ENCODE data around the gene IGF2BP1.
"Not testable (repeated sequence)": the region's sequence is repeated elsewhere in the genome, so short reads cannot be mapped to it uniquely, and the experiment has no call there.

Gene IGF2BP1

GRCh38 chr17:49002766-49003165 lies 5.6 kb downstream of the IGF2BP1 start:
- H3F3A ChIP-seq (ENCODE audit: insufficient read depth, low read length), result no peaks in the 10 kb centered on the region
- H3K9me2 ChIP-seq (replicated peaks; ENCODE audit: insufficient read depth, low read length), result no peaks in the 10 kb centered on the region
- H3K36me3 ChIP-seq (replicated peaks; ENCODE audit: insufficient read depth, low read length), result no peaks in the 10 kb centered on the region
- no peaks in the 10 kb centered on the region for H3K79me2 ChIP-seq (ENCODE audit: low read length)
- H3K9ac ChIP-seq (ENCODE audit: low read length), result no peak overlapping the region
- no peak overlapping the region for H3K27ac ChIP-seq (ENCODE audit: low read length)
- peaks cover 100% of the 10 kb centered on the region for H3K27me3 ChIP-seq (replicated peaks; ENCODE audit: insufficient read depth, low read length)
- no peak for DNase-seq
- no peaks in the 10 kb centered on the region for H3K9me3 ChIP-seq (replicated peaks; ENCODE audit: insufficient read depth, low read length)
- H3K4me3 ChIP-seq (ENCODE audit: low read length), result no peak overlapping the region
- no peaks in the 10 kb centered on the region for H4K20me1 ChIP-seq (ENCODE audit: insufficient read depth, low read length)
- no peak overlapping the region for H2AFZ ChIP-seq (ENCODE audit: low read length)
- no peak overlapping the region for H3K4me2 ChIP-seq (ENCODE audit: low read depth, low read length)
- H3K4me1 ChIP-seq (ENCODE audit: low read length), result no peaks in the 10 kb centered on the region
- TF ChIP-seq EZH2 (optimal IDR thresholded peaks at IDR 0.05; ENCODE audit: low read depth, low read length) (no peak), CTCF (IDR thresholded peaks at IDR 0.05; ENCODE audit: low read length) (no peak), EZH2phosphoT487 (IDR thresholded peaks at IDR 0.05; ENCODE audit: low read length) (no peak)

DNA sequence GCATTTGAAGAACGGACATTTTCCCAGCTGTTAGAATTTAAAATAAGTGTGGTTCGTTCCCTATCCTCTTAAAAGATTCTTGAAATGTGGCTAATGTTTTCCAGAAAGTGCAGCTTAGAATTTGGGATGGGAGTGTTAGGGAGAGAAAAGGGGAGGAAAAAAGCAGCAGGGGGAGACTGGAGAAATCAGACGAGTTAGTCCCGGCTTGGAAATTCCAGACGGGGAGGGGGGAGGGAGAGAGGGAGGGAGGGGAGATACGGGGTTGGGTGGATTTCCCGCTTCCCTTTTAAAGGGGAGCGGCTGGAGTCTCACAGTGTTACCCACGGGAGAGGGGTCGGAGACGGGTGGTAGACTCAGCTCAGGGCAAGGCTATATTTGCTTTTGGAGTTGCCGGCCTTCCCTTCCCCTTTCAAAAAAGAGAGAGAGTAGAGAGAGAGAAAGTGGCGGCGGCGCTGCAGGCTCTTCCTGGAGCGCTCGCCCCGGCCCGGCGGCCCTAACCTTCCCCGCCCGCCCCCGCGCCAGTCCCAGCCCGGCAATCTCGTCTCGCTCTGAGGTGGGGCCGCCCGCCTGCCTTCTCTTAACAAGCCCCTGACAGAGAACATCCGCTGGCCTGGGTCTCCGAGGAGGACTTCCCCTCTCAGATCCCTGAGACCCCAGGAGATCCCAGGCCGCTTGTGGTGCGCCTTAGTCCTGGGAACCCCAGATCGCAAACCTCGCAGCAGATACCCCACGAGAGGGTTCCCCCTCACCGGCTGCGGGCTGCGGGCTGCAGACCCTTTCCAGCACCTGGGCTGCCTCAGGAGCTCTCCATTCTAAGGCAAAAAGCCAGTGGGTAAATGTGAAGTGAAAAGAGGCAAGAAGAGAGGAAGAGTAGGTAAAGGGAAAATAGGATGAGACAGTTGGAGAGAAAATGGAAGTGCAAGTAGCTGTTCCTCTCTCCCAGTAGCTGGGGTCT lies 6.6 kb downstream of the IGF2BP1 start:
- no peaks in the 10 kb centered on the region for H3K36me3 ChIP-seq (replicated peaks; ENCODE audit: insufficient read depth, low read length)
- no peak overlapping the region for H3K27ac ChIP-seq (ENCODE audit: low read length)
- H3K9me2 ChIP-seq (replicated peaks; ENCODE audit: insufficient read depth, low read length), result no peaks in the 10 kb centered on the region
- no peaks in the 10 kb centered on the region for H4K20me1 ChIP-seq (ENCODE audit: insufficient read depth, low read length)
- H3K9me3 ChIP-seq (replicated peaks; ENCODE audit: insufficient read depth, low read length), result no peaks in the 10 kb centered on the region
- H3K9ac ChIP-seq (ENCODE audit: low read length), result no peak overlapping the region
- no peaks in the 10 kb centered on the region for H3F3A ChIP-seq (ENCODE audit: insufficient read depth, low read length)
- no peak for DNase-seq
- no peaks in the 10 kb centered on the region for H3K4me1 ChIP-seq (ENCODE audit: low read length)
- TF ChIP-seq CTCF (IDR thresholded peaks at IDR 0.05; ENCODE audit: low read length) (no peak), EZH2phosphoT487 (IDR thresholded peaks at IDR 0.05; ENCODE audit: low read length) (peak; percentile 45; the same call in 1 of the 2 replicates), EZH2 (optimal IDR thresholded peaks at IDR 0.05; ENCODE audit: low read depth, low read length) (peak; percentile 81)
- H3K4me2 ChIP-seq (ENCODE audit: low read depth, low read length), result no peak overlapping the region; the same call in 1 of the 2 replicates
- no peak overlapping the region for H2AFZ ChIP-seq (ENCODE audit: low read length)
- peaks cover 99% of the 10 kb centered on the region for H3K27me3 ChIP-seq (replicated peaks; ENCODE audit: insufficient read depth, low read length)
- no peak overlapping the region for H3K4me3 ChIP-seq (ENCODE audit: low read length)
- no peaks in the 10 kb centered on the region for H3K79me2 ChIP-seq (ENCODE audit: low read length)

DNA sequence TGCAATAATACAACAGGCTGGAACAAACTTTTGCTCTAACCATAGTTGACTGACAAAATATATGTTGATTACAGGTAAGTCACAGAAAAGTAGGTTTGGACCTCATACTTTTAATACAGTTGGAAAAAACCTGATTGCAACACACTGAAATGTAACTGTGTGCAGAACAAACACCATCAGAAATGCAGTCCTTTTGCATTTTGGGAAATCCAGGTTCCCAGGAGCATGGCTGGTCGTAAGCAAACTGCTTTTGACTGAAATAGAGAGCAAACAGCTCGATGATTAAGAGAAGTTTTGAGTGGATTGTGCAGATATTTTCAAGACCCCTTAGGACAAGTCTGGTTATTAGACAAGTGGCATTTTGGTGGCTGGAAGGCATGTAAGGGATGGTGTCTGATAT lies 8.0 kb downstream of the IGF2BP1 start:
- no peak overlapping the region for H3K9ac ChIP-seq (ENCODE audit: low read length)
- no peaks in the 10 kb centered on the region for H3F3A ChIP-seq (ENCODE audit: insufficient read depth, low read length)
- no peaks in the 10 kb centered on the region for H3K9me3 ChIP-seq (replicated peaks; ENCODE audit: insufficient read depth, low read length)
- H3K4me1 ChIP-seq (ENCODE audit: low read length), result no peaks in the 10 kb centered on the region
- H3K27me3 ChIP-seq (replicated peaks; ENCODE audit: insufficient read depth, low read length), result peaks cover 99% of the 10 kb centered on the region
- H3K9me2 ChIP-seq (replicated peaks; ENCODE audit: insufficient read depth, low read length), result no peaks in the 10 kb centered on the region
- no peaks in the 10 kb centered on the region for H3K36me3 ChIP-seq (replicated peaks; ENCODE audit: insufficient read depth, low read length)
- DNase-seq, result no peak
- no peak overlapping the region for H2AFZ ChIP-seq (ENCODE audit: low read length)
- no peak overlapping the region for H3K27ac ChIP-seq (ENCODE audit: low read length)
- no peak for TF ChIP-seq EZH2 (optimal IDR thresholded peaks at IDR 0.05; ENCODE audit: low read depth, low read length)
- TF ChIP-seq CTCF (IDR thresholded peaks at IDR 0.05; ENCODE audit: low read length), result no peak
- TF ChIP-seq EZH2phosphoT487 (IDR thresholded peaks at IDR 0.05; ENCODE audit: low read length), result no peak
- H4K20me1 ChIP-seq (ENCODE audit: insufficient read depth, low read length), result no peaks in the 10 kb centered on the region
- H3K4me3 ChIP-seq (ENCODE audit: low read length), result no peak overlapping the region
- no peak overlapping the region for H3K4me2 ChIP-seq (ENCODE audit: low read depth, low read length)
- H3K79me2 ChIP-seq (ENCODE audit: low read length), result no peaks in the 10 kb centered on the region

DNA sequence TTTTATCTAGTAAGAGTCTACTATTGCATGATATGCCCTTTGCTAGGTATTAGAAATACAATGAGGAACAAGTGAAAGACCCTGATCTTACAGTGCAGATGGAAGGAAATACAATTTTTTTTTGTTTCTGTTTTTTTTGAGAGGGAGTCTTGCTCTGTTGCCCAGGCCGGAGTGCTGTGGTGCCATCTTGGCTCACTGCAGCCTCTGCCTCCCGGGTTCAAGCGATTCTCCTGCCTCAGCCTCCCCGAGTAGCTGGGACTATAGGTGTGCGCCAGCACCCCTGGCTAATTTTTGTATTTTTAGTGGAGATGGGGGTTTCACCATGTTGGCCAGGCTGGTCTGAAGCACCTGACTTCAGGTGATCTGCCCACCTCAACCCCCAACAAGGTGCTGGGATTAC lies 11.7 kb downstream of the IGF2BP1 start:
- H3K27me3 ChIP-seq (replicated peaks; ENCODE audit: insufficient read depth, low read length), result peaks cover 99% of the 10 kb centered on the region
- H3K9me2 ChIP-seq (replicated peaks; ENCODE audit: insufficient read depth, low read length); H3K36me3 ChIP-seq (replicated peaks; ENCODE audit: insufficient read depth, low read length); H3K79me2 ChIP-seq (ENCODE audit: low read length); H3K4me3 ChIP-seq (ENCODE audit: low read length); H3K4me1 ChIP-seq (ENCODE audit: low read length); H3F3A ChIP-seq (ENCODE audit: insufficient read depth, low read length); H4K20me1 ChIP-seq (ENCODE audit: insufficient read depth, low read length); H3K4me2 ChIP-seq (ENCODE audit: low read depth, low read length); DNase-seq; H3K27ac ChIP-seq (ENCODE audit: low read length); H3K9me3 ChIP-seq (replicated peaks; ENCODE audit: insufficient read depth, low read length); H3K9ac ChIP-seq (ENCODE audit: low read length); H2AFZ ChIP-seq (ENCODE audit: low read length): not testable (repeated sequence)
